ENCODE measurements around the gene SLC24A4. TPM values are rescaled to one million over a fixed set of nuclear protein-coding genes. Genes with fewer than 3 reads are reported as not detected.
A peak's percentile ranks its signal among the peaks of the same experiment; 100 is the strongest.

The SLC24A4 gene
- total and polyA plus RNA-seq, 7 experiments from 2014 or later = 0.10 to 15.3 (median 2.1) TPM; not detected in 4

DNA sequence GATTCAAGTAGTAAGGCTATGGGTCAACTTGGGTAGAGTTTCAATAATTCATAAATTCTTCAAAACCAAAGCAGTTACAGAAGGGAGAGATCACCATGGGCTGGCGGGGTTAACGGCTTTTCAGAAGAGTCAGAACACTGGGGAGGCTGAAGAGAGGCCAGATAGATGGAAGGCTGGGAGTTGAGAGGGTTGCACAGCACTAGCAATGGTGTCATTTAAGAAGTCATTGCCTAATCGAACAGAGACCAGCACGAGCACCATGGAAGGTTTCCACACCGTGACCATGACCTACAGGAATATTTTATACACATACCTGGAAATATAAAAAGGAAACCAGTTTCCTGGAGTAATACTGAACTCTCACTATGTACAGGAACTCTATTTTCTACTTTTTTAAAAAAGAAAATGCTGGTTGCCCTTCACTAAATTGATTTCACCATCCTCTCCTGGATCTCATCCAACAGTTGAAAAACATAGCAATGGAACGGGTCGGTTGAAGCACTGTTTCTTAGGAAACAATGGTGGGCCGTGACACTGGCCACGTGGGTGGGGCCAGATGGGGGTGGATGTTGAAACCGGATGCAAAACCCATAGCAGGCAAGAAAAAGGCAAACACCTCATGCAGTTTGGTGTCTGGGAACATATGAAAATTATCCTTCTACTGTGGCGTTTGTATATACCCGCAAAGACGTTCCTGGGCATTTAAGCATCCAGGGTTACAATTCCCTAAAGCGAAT is 152.7 kb downstream of the SLC24A4 start:
- DNase-seq = no peak
- Mint-ChIP-seq H3K4me1 (peaks cover 2 to 14% (median 11%) of the 10 kb centered on the region in 7 donors), H3K4me3 (peak overlapping the region in 1 of 10 donors; percentile 7), H3K9me3 (peaks cover 0 to 18% (median 3%) of the 10 kb centered on the region in 11 donors), H3K36me3 (peaks cover 0 to 9% (median 1%) of the 10 kb centered on the region in 5 donors), H3K27ac (no peak overlapping the region), H3K27me3 (peaks cover 0 to 35% (median 0%) of the 10 kb centered on the region in 5 donors)
- ATAC-seq = no peak
- H3K4me3 ChIP-seq (ENCODE audit: low read length) = no peak overlapping the region
- H3K9me3 ChIP-seq (ENCODE audit: control insufficient read depth in 2 of 3, low read length in 3 of 3) = no peaks in the 10 kb centered on the region
- ChIA-PET POLR2A (no interaction called here), CTCF (interaction anchor here (0.7 kb wide), 1 partner anchor 427 kb away, joined by 3 read pairs; no protein-coding TSS in a partner anchor)
- no peak overlapping the region for H3K27ac ChIP-seq (ENCODE audit: low read depth, low read length)
- no peaks in the 10 kb centered on the region for H3K4me1 ChIP-seq (ENCODE audit: control insufficient read depth in 2 of 2, insufficient read depth in 2 of 2, low read length in 2 of 2)
- intact Hi-C loops (cut with micrococcal nuclease) = no loop called here
- H3K27me3 ChIP-seq (ENCODE audit: control insufficient read depth in 2 of 2, insufficient read depth in 2 of 2, low read length in 2 of 2) = no peaks in the 10 kb centered on the region
- no peaks in the 10 kb centered on the region for H3K36me3 ChIP-seq (ENCODE audit: control insufficient read depth in 2 of 3, insufficient read depth in 3 of 3, low read length in 3 of 3)

DNA sequence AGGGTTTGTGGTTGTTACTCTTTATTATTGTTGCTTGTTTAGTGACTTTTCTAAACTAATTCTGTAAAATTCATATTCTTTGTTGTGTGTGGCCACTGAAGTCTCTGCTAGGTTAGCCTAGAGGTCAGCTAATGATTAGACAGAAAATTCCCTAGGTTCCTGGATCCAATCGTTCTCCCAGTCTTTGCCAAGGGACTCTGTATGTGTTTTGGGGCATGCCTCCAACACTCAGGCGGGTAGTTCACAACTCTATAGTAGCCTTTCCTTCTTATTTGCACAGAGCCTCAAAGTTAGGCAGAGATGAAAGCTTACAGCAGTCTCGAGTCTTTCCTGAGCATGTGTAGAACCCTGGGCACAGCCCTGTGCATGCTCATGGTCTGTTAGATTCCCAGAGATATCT is 157.9 kb downstream of the SLC24A4 start:
- H3K27ac Mint-ChIP-seq = peak overlapping the region in 2 of 9 donors; percentile 51 to 55
- H3K4me3 ChIP-seq (ENCODE audit: low read length) = no peak overlapping the region
- POLR2A ChIA-PET = interaction anchor here (0.6 kb wide), 1 partner anchor 135 kb away, joined by 3 read pairs; no protein-coding TSS in a partner anchor
- no peaks in the 10 kb centered on the region for H3K27me3 ChIP-seq (ENCODE audit: control insufficient read depth in 2 of 2, insufficient read depth in 2 of 2, low read length in 2 of 2)
- no peak overlapping the region for H3K27ac ChIP-seq (ENCODE audit: low read depth, low read length)
- H3K9me3 ChIP-seq (ENCODE audit: control insufficient read depth in 2 of 3, low read length in 3 of 3) = no peaks in the 10 kb centered on the region
- H3K9me3 Mint-ChIP-seq = peaks cover 0 to 18% (median 5%) of the 10 kb centered on the region in 11 donors
- H3K27me3 Mint-ChIP-seq = peaks cover 0 to 45% (median 0%) of the 10 kb centered on the region in 5 donors
- DNase-seq (no peak), ATAC-seq (no peak)
- CTCF ChIA-PET = no interaction called here
- intact Hi-C loops (cut with micrococcal nuclease) = no loop called here
- peaks cover 0 to 5% (median 0%) of the 10 kb centered on the region in 7 donors for H3K4me1 Mint-ChIP-seq
- no peaks in the 10 kb centered on the region for H3K4me1 ChIP-seq (ENCODE audit: control insufficient read depth in 2 of 2, insufficient read depth in 2 of 2, low read length in 2 of 2)
- no peaks in the 10 kb centered on the region for H3K36me3 ChIP-seq (ENCODE audit: control insufficient read depth in 2 of 3, insufficient read depth in 3 of 3, low read length in 3 of 3)
- peaks cover 0 to 9% (median 4%) of the 10 kb centered on the region in 5 donors for H3K36me3 Mint-ChIP-seq
- peak overlapping the region in 1 of 10 donors; percentile 3 for H3K4me3 Mint-ChIP-seq

DNA sequence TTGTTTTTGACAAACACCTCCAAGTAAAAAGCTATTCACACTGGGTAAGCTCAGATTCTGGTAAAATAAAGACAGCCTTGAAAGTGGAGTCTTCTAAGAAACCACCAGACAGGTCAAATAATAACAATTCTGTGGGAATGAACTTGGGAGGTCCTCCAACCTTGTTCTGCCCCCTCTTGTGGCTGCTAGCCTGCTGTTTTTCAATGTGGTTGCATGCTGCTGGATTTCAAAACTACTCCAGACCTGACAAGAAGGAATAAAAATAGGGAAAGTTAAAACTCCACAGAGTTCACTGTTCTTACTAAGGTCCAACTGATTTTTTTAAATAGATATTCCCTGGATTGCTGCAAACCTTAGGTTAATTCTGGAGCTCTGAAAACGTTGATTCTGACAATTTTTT is 158.4 kb downstream of the SLC24A4 start:
- no peaks in the 10 kb centered on the region for H3K4me1 ChIP-seq (ENCODE audit: control insufficient read depth in 2 of 2, insufficient read depth in 2 of 2, low read length in 2 of 2)
- H3K9me3 ChIP-seq (ENCODE audit: control insufficient read depth in 2 of 3, low read length in 3 of 3) = no peaks in the 10 kb centered on the region
- ATAC-seq (no peak), DNase-seq (no peak)
- ChIA-PET CTCF (no interaction called here), POLR2A (no interaction called here)
- H3K27me3 ChIP-seq (ENCODE audit: control insufficient read depth in 2 of 2, insufficient read depth in 2 of 2, low read length in 2 of 2) = no peaks in the 10 kb centered on the region
- Mint-ChIP-seq H3K27ac (peak overlapping the region in 1 of 9 donors; percentile 27), H3K4me1 (peaks cover 0 to 5% (median 0%) of the 10 kb centered on the region in 7 donors), H3K27me3 (peaks cover 0 to 47% (median 0%) of the 10 kb centered on the region in 5 donors), H3K4me3 (no peak overlapping the region), H3K9me3 (peaks cover 0 to 18% (median 5%) of the 10 kb centered on the region in 11 donors), H3K36me3 (peaks cover 0 to 9% (median 4%) of the 10 kb centered on the region in 5 donors)
- H3K36me3 ChIP-seq (ENCODE audit: control insufficient read depth in 2 of 3, insufficient read depth in 3 of 3, low read length in 3 of 3) = no peaks in the 10 kb centered on the region
- no peak overlapping the region for H3K27ac ChIP-seq (ENCODE audit: low read depth, low read length)
- H3K4me3 ChIP-seq (ENCODE audit: low read length) = no peak overlapping the region
- intact Hi-C loops (cut with micrococcal nuclease) = no loop called here

DNA sequence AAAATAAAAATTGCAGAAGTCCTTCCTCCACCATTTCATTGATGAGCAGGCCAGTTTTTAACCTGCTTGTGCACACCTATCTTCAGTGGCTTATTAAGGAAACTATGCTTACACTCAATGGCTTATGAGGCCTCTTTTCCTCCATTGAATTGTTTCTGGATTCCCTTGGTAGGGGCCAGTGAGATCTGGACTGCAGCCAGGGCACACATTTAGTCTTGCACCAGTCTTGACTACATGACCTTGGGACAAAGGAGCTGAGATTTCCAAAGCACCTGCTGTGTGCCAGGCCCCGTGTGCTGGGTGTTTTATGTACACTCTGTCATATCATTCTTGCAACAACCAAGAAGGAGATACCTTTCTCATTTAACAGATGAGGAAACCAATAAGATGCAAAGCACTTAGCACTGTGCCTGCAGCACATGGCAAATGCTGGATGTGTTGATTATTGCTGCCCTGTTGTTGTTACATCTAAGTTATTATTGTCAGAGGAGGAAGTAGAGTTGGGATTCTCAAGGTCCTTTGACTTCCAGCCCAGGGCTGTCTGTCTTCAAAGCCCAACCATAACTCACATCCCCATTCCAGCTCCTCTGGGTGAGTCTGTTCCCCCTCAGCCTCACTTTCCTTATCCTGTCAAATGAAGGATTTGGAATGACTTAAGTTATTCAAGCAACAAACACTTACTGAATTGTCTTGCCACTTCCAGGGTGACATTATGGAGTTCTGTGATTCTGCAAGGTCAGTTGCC is 159.0 kb downstream of the SLC24A4 start:
- intact Hi-C loops (cut with micrococcal nuclease) = no loop called here
- H3K27me3 Mint-ChIP-seq = peaks cover 0 to 49% (median 0%) of the 10 kb centered on the region in 5 donors
- peaks cover 0 to 9% (median 4%) of the 10 kb centered on the region in 5 donors for H3K36me3 Mint-ChIP-seq
- H3K4me3 ChIP-seq (ENCODE audit: low read length) = no peak overlapping the region
- no peaks in the 10 kb centered on the region for H3K27me3 ChIP-seq (ENCODE audit: control insufficient read depth in 2 of 2, insufficient read depth in 2 of 2, low read length in 2 of 2)
- H3K36me3 ChIP-seq (ENCODE audit: control insufficient read depth in 2 of 3, insufficient read depth in 3 of 3, low read length in 3 of 3) = no peaks in the 10 kb centered on the region
- DNase-seq = no peak
- peaks cover 0 to 5% (median under 1%) of the 10 kb centered on the region in 7 donors for H3K4me1 Mint-ChIP-seq
- H3K27ac Mint-ChIP-seq = no peak overlapping the region
- ChIA-PET POLR2A (no interaction called here), CTCF (interaction anchor here (0.6 kb wide), 1 partner anchor 362 kb away, joined by 3 read pairs; no protein-coding TSS in a partner anchor)
- peaks cover 0 to 18% (median 5%) of the 10 kb centered on the region in 11 donors for H3K9me3 Mint-ChIP-seq
- no peak overlapping the region for H3K27ac ChIP-seq (ENCODE audit: low read depth, low read length)
- no peak overlapping the region for H3K4me3 Mint-ChIP-seq
- no peaks in the 10 kb centered on the region for H3K4me1 ChIP-seq (ENCODE audit: control insufficient read depth in 2 of 2, insufficient read depth in 2 of 2, low read length in 2 of 2)
- no peaks in the 10 kb centered on the region for H3K9me3 ChIP-seq (ENCODE audit: control insufficient read depth in 2 of 3, low read length in 3 of 3)
- ATAC-seq = no peak

DNA sequence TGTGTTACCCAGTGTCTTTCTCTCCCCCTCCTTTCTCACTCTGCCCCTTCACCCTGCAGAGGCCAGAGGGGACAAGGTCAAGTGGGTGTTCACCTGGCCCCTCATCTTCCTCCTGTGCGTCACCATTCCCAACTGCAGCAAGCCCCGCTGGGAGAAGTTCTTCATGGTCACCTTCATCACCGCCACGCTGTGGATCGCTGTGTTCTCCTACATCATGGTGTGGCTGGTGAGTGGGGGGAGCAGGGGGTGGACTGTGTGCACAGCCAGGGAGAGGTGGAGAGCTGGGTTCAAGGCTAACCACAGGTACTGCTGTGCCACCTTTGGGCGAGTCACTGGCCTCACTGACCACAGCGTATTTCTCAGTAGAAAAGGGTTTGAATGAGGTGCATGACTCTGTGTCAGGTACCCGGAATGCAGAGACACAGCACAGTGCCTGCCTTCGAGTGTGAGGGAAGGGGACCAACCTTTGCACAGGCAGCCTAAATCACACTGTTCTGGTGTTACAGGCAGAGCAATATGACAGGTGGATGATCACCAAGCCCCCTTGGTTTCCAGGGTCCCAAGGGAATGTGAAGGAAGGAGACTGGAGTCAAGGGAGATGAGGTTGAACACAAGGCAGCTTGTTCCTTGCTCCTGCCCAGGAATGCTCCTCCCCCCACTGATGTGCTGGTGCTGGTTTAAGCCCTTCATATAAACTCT is 159.8 kb downstream of the SLC24A4 start:
- DNase-seq (no peak), ATAC-seq (no peak)
- Histone ChIP-seq H3K4me1 (ENCODE audit: control insufficient read depth in 2 of 2, insufficient read depth in 2 of 2, low read length in 2 of 2) (no peaks in the 10 kb centered on the region), H3K4me3 (ENCODE audit: low read length) (no peak overlapping the region), H3K9me3 (ENCODE audit: control insufficient read depth in 2 of 3, low read length in 3 of 3) (no peaks in the 10 kb centered on the region), H3K36me3 (ENCODE audit: control insufficient read depth in 2 of 3, insufficient read depth in 3 of 3, low read length in 3 of 3) (no peaks in the 10 kb centered on the region), H3K27ac (ENCODE audit: low read depth, low read length) (no peak overlapping the region), H3K27me3 (ENCODE audit: control insufficient read depth in 2 of 2, insufficient read depth in 2 of 2, low read length in 2 of 2) (no peaks in the 10 kb centered on the region)
- peaks cover 0 to 9% (median 4%) of the 10 kb centered on the region in 5 donors for H3K36me3 Mint-ChIP-seq
- peaks cover 0 to 12% (median 5%) of the 10 kb centered on the region in 7 donors for H3K4me1 Mint-ChIP-seq
- H3K4me3 Mint-ChIP-seq = no peak overlapping the region
- no peak overlapping the region for H3K27ac Mint-ChIP-seq
- peaks cover 0 to 51% (median 0%) of the 10 kb centered on the region in 5 donors for H3K27me3 Mint-ChIP-seq
- intact Hi-C loops (cut with micrococcal nuclease) = no loop called here
- H3K9me3 Mint-ChIP-seq = peaks cover 0 to 18% (median 5%) of the 10 kb centered on the region in 11 donors
- POLR2A ChIA-PET = no interaction called here
- CTCF ChIA-PET = no interaction called here

DNA sequence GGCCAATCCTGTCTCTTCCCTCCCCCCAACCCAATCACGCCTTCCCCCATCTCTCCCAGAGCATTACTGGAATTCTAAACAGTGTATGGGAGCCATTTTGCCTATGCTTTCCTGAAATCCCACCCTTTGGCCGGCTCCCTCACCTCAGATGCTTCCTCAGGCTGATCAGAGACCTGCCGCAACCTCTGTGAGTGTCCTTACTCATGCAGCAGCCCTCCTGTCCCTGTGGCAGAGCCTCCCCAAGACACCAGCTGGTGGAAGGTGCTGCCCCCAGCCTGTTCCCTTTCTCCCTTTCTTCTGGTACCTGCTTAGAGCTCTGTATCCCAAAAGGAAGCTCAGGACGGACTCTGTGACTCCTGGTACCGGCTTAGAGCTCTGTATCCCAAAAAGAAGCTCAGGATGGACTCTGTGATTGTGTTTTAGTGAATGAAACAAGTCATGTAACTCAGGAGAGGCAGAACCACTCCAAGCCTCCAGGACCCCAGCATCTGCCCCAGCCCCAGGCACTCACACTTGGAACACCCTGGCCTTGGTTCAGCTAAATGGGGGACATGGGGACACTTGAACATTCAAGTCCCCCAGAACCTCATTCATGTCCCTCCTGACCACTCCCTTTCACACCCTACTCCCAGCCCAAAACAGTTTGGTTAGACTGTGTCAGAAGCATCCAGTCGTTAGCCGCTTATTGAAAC is 161.3 kb downstream of the SLC24A4 start:
- Histone ChIP-seq H3K4me3 (ENCODE audit: low read length) (no peak overlapping the region), H3K27me3 (ENCODE audit: control insufficient read depth in 2 of 2, insufficient read depth in 2 of 2, low read length in 2 of 2) (no peaks in the 10 kb centered on the region), H3K9me3 (ENCODE audit: control insufficient read depth in 2 of 3, low read length in 3 of 3) (no peaks in the 10 kb centered on the region), H3K27ac (ENCODE audit: low read depth, low read length) (no peak overlapping the region), H3K4me1 (ENCODE audit: control insufficient read depth in 2 of 2, insufficient read depth in 2 of 2, low read length in 2 of 2) (no peaks in the 10 kb centered on the region), H3K36me3 (ENCODE audit: control insufficient read depth in 2 of 3, insufficient read depth in 3 of 3, low read length in 3 of 3) (no peaks in the 10 kb centered on the region)
- no peak for ATAC-seq
- H3K4me3 Mint-ChIP-seq = no peak overlapping the region
- H3K36me3 Mint-ChIP-seq = peaks cover 0 to 4% (median 1%) of the 10 kb centered on the region in 5 donors
- ChIA-PET CTCF (no interaction called here), POLR2A (no interaction called here)
- peaks cover 0 to 38% (median 0%) of the 10 kb centered on the region in 5 donors for H3K27me3 Mint-ChIP-seq
- peaks cover 0 to 7% (median 4%) of the 10 kb centered on the region in 11 donors for H3K9me3 Mint-ChIP-seq
- DNase-seq = no peak
- no peak overlapping the region for H3K27ac Mint-ChIP-seq
- peaks cover 0 to 12% (median 6%) of the 10 kb centered on the region in 7 donors for H3K4me1 Mint-ChIP-seq
- intact Hi-C loops (cut with micrococcal nuclease) = no loop called here

All from naive thymus-derived CD4-positive, alpha-beta T cell (primary cell).